ENCODE results near the gene TMEM225B.
A peak's percentile ranks its signal among the peaks of the same experiment; 100 is the strongest.
"Not testable (repeated sequence)": the region's sequence is repeated elsewhere in the genome, so short reads cannot be mapped to it uniquely, and the experiment has no call there.

The TMEM225B gene

DNA sequence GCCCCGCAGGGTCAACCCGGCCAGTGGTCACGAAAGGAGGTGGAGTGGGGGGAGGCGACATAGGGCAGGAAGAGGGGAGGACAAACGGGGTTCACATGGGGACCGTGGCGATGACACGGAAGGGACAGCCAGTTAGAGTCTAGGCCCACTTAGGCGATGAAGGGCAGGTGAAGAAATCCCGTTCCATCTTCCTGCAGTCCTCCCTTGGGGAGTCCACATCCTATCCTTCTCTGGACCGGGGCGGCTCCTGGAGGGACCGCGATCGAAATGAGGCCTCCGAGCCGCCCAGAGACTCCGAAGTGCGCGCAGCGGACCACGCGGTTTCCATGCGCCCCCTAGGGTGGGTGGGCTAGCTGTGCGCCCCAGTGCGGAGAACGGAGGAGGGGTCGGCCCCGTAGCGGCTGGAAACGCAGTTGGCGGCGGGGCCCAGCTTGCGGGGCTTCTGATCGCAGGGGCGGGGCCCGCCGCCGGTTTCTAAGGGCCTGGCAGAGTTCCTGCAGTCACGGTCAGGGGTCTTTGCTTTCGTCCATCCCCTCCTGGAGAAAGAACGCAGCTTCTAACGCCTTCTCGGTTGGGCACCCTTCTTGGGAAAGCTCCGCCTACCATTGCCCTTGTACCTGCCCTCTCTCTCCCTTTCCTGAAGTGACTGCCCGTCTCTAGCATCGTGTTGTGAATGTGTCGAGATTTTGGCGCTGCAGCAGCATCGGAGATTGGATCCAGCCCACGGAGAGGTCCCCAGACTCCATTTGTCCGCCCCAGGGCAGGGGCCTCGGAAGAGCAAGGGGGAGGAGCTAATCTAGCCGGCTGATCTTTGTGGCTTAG lies 17.9 kb upstream of the TMEM225B start:
- peak; percentile 41 for DNase-seq

DNA sequence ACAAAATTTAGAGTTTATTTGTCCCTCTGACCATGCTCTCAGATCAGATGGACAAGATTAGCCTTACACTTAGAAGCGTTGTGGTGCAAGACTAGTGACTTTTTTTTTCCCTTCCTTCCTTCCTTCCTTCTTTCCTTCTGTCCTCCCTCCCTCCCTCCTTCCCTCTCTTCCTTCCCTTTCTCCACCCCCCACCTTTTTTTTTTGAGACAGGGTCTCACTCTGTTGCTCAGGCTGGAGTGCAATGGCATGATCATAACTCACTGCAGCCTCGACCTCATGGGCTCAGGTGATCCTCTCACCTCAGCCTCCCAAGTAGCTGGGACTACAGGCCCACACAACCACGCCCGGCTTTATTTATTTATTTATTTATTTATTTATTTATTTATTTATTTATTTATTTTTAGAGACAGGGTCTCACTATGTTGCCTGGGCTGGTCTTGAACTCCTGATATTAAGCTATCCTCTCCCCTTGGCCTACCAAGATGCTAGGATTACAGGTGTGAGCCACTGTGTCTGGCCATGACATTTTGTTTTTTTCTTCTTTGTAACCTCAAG lies 17.2 kb upstream of the TMEM225B start:
- DNase-seq, result not testable (repeated sequence)

DNA sequence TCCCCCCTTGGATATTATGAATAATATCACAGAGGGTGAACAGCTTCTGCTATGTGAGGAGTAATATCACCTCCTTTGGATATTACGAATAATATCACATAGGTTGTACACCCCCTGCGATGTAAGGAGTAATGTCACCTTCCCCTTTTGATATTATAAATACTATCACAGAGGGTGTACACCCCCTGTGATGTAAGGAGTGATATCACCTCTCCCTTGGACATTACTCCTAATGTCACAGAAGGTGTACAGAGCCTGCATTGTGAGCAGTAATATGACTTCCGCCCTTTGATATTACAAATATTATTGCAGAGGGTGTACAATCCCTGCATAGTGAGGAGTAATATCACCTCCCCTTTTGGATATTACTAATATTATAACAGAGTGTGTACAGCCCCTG lies 9.2 kb upstream of the TMEM225B start:
- no peak for DNase-seq

- DNase-seq, result no peak
Measured at GRCh38 chr7:99594948-99595745, 2.9 kb upstream of the TMEM225B start.

DNA sequence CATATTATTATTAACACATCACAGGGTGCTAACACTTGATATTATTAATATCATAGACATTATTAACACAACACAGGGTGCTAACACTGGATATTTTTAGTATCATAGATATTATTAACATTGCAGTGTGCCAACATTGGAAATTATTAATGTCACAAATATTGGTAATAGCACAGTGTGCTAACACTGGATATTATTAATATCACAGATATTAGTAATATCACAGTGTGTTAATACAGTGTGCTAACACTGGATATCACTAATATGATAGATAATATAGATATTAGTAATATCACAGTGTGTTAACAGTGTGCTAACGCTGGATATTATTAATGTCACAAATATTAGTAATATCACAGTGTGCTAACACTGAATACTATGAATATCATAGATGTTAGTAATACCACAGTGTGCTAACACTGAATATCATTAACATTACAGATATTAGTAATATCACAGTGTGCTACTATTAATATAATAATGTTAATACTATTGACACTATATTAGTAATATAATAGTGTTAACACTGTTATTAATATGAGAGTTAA lies 1.6 kb upstream of the TMEM225B start:
- DNase-seq, result no peak

DNA sequence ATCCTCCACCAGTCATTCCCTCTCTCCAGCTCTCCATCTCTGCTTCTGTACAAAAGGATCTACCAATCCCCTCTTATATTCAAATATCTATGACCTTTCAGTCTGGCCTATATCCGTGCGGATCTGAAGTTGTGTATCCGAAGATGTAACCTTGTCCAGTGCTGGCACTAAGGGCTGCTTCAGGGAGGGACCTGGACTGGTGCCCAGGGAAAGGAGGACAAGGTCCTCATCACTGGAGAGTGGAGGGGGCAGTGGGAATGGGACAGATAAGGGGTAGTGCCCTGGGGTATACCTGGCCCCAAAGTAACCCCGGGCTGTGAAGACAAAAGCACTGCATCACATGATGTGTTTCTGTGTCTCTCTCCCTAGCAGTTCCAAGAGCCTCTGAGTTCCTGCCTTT lies 1.8 kb downstream of the TMEM225B start:
- DNase-seq, result no peak

DNA sequence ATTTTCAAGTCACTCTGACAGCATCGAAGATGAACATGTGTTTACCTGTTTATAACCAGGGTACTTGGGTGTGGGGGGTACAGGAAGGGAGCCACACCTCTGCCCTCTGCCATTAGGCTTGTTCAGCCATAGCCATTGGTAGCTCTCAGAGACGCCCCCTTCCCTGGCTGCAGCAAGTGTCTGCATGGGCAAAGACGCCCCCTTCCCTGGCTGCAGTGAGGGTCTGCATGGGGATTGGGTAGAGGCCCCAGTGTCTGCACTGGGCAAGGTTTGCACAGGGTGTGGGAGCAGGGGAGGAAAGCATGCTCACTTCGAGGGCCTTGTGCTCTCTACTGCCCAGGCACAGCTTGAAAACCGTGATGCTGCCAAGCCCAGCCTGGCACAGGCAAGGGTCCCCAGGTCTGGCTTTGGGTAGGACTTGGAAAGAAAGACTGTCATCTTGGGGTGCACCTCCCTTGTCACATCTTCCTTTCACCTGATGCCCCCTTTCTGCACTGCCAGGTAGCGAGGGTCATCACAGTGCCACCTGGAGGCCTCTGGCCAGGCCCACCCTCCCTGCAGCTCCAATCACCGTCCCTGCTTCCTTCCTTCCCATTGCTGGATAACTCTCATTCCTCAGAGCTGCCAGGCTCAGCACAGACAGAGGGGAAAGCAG lies 3.7 kb downstream of the TMEM225B start:
- no peak for DNase-seq

DNA sequence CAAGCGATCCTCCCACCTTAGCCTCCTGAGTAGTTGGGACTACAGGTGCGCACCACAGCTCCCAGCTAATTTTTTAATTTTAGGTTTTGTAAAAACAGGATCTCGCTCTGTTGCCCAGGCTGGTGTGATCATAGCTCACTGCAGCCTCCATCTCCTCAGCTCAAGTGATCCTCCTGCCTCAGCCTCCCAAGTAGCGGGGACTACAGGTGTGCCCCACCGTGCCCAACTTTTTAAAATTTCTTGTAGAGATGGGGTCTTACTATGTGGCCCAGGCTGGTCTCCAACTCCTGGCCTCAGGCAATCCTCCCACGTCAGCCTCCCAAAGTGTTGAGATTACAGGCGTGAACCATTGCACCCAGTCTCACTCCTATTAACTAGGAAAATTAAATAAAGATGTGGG lies 7.5 kb downstream of the TMEM225B start:
- DNase-seq, result no peak

GRCh38 chr7:99606531-99606930 lies 8.5 kb downstream of the TMEM225B start:
- DNase-seq, result no peak

GRCh38 chr7:99607548-99607947 lies 9.5 kb downstream of the TMEM225B start:
- no peak for DNase-seq

GRCh38 chr7:99614495-99614894 lies 16.4 kb downstream of the TMEM225B start:
- DNase-seq, result no peak

GRCh38 chr7:99615989-99616358 lies 17.9 kb downstream of the TMEM225B start:
- no peak for DNase-seq

DNA sequence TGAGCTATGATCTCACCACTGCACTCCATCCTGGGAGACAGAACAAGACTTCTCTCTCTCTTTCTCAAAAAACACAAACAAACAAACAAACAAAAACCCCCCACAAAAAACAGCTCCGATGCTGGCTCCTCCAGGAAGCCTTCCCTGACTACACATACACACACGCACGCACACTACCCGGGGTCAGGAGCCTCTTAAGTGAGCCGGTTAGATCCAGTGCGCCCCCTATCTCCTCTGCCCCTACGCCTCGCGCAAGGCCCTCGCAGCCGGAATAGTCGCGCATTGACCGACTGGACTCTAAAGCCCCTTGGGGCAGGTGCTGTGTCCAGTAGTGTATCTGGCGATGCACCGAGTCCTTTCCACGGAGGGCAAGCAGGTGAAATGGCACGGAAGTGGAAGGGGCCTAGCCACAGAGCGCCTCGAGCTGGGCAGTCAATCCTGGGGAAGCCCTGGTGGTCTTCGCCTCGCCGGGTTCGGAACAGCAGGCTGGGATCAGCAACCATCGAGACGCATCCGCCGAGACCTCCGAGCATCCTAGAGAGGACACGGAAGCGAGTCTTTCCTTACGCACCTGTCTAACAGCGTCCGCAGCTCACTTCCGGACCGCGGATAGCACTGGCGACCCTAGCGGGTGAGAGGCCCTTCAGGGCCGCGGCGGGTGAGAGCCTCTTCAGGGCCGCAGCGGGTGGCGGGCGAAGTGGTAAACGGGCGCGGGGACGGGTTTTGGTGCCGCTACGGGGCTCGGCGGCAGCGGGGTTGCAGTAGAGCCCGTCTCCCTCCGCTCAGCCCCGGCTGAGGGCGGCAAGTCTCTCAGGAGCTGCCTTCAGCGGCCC lies 18.5 kb downstream of the TMEM225B start, which contains the start of gene ZSCAN25:
Gene ZSCAN25 (plus strand): TSS at position 588 of the 833 bp plus-strand sequence. CDS start 2,661 bp downstream, outside the sequence.
- peak; percentile 86 for DNase-seq

GRCh38 chr7:99617192-99617781 lies 19.2 kb downstream of the TMEM225B start:
- DNase-seq, result no peak

- no peak for DNase-seq
Measured at GRCh38 chr7:99618726-99619125, 20.7 kb downstream of the TMEM225B start.

DNA sequence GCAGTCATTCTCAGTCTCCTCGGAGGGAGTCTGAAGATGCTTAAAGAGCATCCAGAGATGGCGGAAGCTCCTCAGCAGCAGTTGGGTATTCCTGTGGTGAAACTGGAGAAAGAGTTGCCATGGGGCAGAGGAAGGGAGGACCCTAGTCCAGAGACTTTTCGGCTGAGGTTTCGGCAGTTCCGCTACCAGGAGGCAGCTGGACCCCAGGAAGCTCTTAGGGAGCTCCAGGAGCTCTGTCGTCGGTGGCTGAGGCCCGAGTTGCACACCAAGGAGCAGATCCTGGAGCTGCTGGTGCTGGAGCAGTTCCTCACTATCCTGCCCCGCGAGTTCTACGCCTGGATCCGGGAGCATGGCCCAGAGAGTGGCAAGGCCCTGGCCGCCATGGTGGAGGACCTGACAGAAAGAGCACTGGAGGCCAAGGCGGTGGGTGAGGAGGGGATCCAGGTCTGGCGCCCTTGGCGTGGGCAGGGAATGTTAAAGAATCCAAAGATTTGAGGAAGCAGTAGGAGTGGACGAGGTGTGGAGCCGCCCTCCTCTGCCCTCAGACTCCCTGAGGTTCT lies 21.6 kb downstream of the TMEM225B start:
- DNase-seq, result no peak

- no peak for DNase-seq
Measured at GRCh38 chr7:99621271-99621670, 23.2 kb downstream of the TMEM225B start.

GRCh38 chr7:99622596-99622995 lies 24.5 kb downstream of the TMEM225B start:
- DNase-seq, result no peak

- DNase-seq, result no peak
Measured at GRCh38 chr7:99623091-99623693, 25.1 kb downstream of the TMEM225B start.

DNA sequence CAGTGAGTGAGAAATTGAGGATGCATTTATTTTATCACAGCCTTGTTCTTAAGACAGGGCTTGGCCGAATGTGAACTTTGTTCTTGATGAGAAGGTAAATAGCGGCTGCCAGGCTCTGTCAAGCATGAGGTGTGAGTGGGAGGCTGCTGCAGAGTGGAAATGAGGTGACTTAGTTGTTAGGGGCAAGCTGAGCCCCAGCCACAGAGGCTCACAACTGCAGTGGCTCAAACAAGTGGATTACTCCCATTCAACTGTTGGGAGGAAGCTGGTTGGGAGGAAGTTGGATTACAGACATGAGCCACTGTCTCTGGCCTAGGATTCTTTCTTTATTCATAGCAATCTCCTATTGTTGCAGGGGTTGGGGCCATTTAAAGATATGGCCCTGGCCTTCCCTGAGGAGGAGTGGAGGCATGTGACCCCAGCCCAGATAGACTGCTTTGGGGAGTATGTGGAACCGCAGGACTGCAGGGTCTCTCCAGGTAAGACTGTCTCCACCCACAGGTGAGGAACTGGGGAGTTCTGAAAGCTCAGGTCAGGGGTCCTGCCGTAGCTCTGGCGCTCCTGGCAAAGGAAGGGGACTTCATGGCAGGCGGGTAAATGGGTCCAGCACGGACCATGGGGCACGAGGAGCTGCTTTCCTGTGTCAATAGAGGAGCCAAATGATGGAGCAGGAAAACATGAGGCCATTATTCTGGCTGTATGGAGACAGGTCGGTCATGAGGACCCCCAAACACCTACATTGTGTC lies 25.8 kb downstream of the TMEM225B start:
- no peak for DNase-seq
